ENCODE data around the gene CAMK2N2.

CAMK2N2 gene

DNA sequence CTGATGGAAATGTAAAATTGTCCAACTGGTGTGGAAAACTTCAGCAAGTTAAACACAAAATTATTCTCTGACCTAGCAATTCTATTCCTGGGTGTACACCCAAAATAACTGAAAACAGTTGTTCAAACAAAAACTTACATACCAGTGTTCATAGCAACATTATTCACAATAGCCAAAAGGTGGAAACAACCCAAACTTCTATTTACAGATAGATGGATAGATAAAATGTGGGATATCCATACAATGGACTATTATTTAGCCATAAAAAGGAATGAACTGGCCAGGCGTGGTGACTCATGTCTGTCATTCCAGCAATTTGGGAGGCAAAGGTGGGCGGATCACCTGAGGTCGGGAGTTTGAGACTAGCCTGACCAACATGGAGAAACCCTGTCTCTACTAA, 38.8 kb downstream of the CAMK2N2 start:
- DNase-seq (ENCODE audit: low read depth in 3 of 3), result no peak

DNA sequence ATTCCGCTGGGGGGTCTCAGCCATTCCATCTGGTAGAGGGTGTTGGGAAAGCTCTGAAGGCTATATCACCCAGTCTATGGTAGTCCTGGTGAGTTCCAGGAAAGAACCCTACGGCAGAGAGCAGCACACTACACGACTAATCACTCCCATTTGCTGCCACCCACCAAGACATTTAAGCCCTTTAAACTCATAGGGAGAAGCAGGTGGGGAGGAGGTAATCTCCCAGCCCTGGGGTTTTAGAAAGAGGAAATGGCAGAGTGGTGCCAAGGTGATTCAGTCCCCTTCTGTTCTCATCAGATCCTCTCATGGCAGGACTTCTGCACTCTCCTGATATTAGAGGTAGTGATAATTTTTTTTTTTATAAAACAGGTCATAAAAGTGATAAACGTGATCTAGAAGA, 42.5 kb downstream of the CAMK2N2 start:
- no peak for DNase-seq (ENCODE audit: low read depth in 3 of 3)

DNA sequence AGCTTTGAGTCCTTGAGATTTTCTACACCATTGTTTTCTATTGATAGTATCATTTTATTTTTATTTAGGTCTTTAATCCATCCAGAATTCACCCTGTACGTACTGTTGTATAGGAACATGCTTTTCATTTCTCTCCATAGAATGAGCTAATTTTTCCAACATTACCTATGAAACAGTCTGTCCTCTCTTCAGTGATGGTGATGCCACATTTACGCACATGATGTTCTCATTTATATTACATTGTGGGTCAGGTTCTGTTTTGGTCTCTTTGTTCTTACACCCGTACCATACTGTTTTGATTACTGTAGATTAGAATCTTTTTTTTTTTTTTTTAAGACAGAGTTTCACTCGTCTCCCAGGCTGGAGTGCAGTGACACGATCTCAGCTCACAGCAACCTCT, 49.6 kb downstream of the CAMK2N2 start:
- DNase-seq (ENCODE audit: low read depth in 3 of 3), result no peak

DNA sequence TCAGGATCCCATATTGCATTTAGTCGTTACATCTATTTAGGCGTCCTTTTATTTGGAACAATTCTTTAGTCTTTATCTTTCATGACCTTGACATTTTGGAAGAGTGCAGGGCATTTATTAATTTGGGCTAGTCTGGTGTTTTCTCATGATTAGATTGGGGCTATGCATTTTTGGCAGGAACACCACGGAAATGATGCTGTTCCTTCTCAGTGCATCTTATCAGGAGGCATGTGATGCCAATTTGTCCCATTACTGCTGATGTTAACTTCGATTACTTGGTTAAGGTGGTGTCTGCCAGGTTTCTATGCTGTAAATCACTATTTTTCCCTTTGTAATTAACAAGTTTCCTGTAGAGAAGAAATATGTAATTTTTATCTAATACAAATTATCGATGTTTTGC, 50.1 kb downstream of the CAMK2N2 start:
- no peak for DNase-seq (ENCODE audit: low read depth in 3 of 3)
